ENCODE data around the gene GDI2. TPM values are rescaled to one million over a fixed set of nuclear protein-coding genes. Genes with fewer than 3 reads are reported as not detected.

The GDI2 gene
- total and polyA plus RNA-seq, 9 of the 15 experiments (the other 6 are each of a cell fraction or from before 2014, with no cell fraction given), result 262 to 424 (median 287) TPM

DNA sequence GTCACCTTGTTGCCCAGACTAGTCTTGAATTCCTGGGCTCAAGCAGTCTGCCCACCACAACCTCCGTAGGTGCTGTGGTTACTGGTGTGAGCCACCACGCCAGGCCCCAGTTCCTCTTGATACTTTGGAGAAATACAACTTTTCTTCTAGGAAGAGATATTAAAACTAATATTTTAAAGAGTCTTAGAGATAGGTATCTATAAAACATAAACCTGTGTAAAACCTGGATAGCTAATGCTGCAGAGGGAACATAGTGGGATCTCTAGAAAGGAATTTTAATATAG lies 4.8 kb upstream of the GDI2 start:
- POLR2A ChIA-PET, result no interaction called here
- in situ Hi-C loops (cut with MboI), result no loop called here
- Histone ChIP-seq H3K27ac (ENCODE audit: extremely low read depth, low read depth, low read length) (no peak overlapping the region), H3K9me3 (replicated peaks; ENCODE audit: control insufficient read depth, insufficient read depth, low read depth, low read length) (no peaks in the 10 kb centered on the region), H4K20me1 (replicated peaks; ENCODE audit: control insufficient read depth, insufficient read depth, low read length) (no peaks in the 10 kb centered on the region), H2AFZ (ENCODE audit: low read depth, low read length) (no peak overlapping the region), H3K4me1 (replicated peaks in 1 of 2; ENCODE audit: control insufficient read depth in 2 of 2, insufficient read depth in 2 of 2, low read length in 2 of 2) (peaks cover 12 to 18% of the 10 kb centered on the region in 2 experiments), H3K9ac (ENCODE audit: insufficient read depth in 1 of 2, low read depth in 2 of 2, low read length in 2 of 2) (no peak overlapping the region), H3K36me3 (ENCODE audit: control insufficient read depth, insufficient read depth, low read length) (no peaks in the 10 kb centered on the region), H3K79me2 (ENCODE audit: control insufficient read depth, insufficient read depth, low read length) (peaks cover 20% of the 10 kb centered on the region), H3K9me1 (ENCODE audit: control insufficient read depth, insufficient read depth, low read length) (no peaks in the 10 kb centered on the region), H3K4me3 (no peak overlapping the region), H3K4me2 (ENCODE audit: insufficient read depth, low read length) (no peak overlapping the region), H3K27me3 (ENCODE audit: control insufficient read depth in 2 of 2, insufficient read depth in 2 of 2, low read length in 2 of 2) (no peaks in the 10 kb centered on the region)
- no TSS peak for BruUV-seq (replicated peaks)
- FAIRE-seq (no peak), ATAC-seq (no peak), DNase-seq (ENCODE audit: extremely low read depth in 1 of 4, low spot score in 3 of 4) (no peak)
- intact Hi-C loops (cut with micrococcal nuclease), result no loop called here
- TF ChIP-seq LCOR (CRISPR knock-in tag; IDR thresholded peaks at IDR 0.05), result no peak
- TF ChIP-seq, protein P1, sequence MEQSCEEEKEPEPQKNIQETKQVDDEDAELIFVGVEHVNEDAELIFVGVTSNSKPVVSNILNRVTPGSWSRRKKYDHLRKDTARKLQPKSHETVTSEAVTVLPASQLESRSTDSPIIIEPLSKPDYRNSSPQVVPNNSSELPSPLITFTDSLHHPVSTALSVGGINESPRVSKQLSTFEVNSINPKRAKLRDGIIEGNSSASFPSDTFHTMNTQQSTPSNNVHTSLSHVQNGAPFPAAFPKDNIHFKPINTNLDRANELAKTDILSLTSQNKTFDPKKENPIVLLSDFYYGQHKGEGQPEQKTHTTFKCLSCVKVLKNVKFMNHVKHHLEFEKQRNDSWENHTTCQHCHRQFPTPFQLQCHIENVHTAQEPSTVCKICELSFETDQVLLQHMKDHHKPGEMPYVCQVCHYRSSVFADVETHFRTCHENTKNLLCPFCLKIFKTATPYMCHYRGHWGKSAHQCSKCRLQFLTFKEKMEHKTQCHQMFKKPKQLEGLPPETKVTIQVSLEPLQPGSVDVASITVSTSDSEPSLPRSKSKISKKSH (CRISPR knock-in tag; IDR thresholded peaks at IDR 0.05), result no peak
- TF ChIP-seq SNRNP70 (optimal IDR thresholded peaks at IDR 0.05; ENCODE audit: low read depth, low read length), result no peak
- no peak for TF ChIP-seq MEIS2 (IDR thresholded peaks at IDR 0.05; ENCODE audit: partially characterized antibody)
- no peak for TF ChIP-seq CTCF (IDR thresholded peaks at IDR 0.05 in 2 of 3, conservative IDR thresholded peaks at IDR 0.05 in 1 of 3; ENCODE audit: insufficient read depth in 2 of 3, low read depth in 1 of 3, low read length in 3 of 3)
- 93% methylated on average over 2 of the region's 2 CpGs for WGBS (ENCODE audit: insufficient coverage, low coverage, missing lambda C conversion rate)
- CTCF ChIA-PET (ENCODE audit: low intra/inter-chr PET ratio), result interaction anchor here (0.6 kb wide), 1 partner anchor 54 kb away, joined by 3 read pairs; no protein-coding TSS in a partner anchor

Measured in K562 (cell line).